GM21576 (cell line): ENCODE measurements around the gene SLAMF9.

Source experiments
- ATAC-seq: cut with Tn5 transposase; IDR thresholded peaks from one replicate; pipeline ENCODE4 v1.9.1; 2021; ENCODE audit warnings: mild to moderate bottlenecking, moderate library complexity; ENCODE audit not compliant: unreplicated experiment

Gene SLAMF9

GRCh38 chr1:159934136-159935039 is 19.6 kb downstream of the SLAMF9 start:
- ATAC-seq, result no peak

GRCh38 chr1:159933347-159933746 is 20.7 kb downstream of the SLAMF9 start:
- ATAC-seq, result no peak

GRCh38 chr1:159932296-159933285 is 21.4 kb downstream of the SLAMF9 start:
- ATAC-seq, result no peak

GRCh38 chr1:159931795-159932173 is 22.3 kb downstream of the SLAMF9 start:
- no peak for ATAC-seq

- no peak for ATAC-seq
Measured at GRCh38 chr1:159931101-159931794, 22.8 kb downstream of the SLAMF9 start.

- ATAC-seq, result no peak
Measured at GRCh38 chr1:159930634-159931033, 23.4 kb downstream of the SLAMF9 start.

GRCh38 chr1:159930216-159930615 is 23.8 kb downstream of the SLAMF9 start:
- no peak for ATAC-seq

GRCh38 chr1:159929155-159930051 is 24.6 kb downstream of the SLAMF9 start:
- ATAC-seq, result no peak

GRCh38 chr1:159928491-159929050 is 25.5 kb downstream of the SLAMF9 start:
- ATAC-seq, result no peak

GRCh38 chr1:159927849-159928431 is 26.1 kb downstream of the SLAMF9 start:
- no peak for ATAC-seq

GRCh38 chr1:159927211-159927848 is 26.7 kb downstream of the SLAMF9 start:
- no peak for ATAC-seq

- ATAC-seq, result peak; percentile 1
Measured at GRCh38 chr1:159925719-159926078, 28.3 kb downstream of the SLAMF9 start.

GRCh38 chr1:159924791-159925718 is 29.0 kb downstream of the SLAMF9 start, which contains the start of gene TAGLN2:
TSS of gene TAGLN2 (minus strand) at chr1:159925507. CDS start at chr1:159920509, 4,998 bp downstream.
- ATAC-seq, result peak; percentile 52

GRCh38 chr1:159924025-159924790 is 29.8 kb downstream of the SLAMF9 start:
- no peak for ATAC-seq

GRCh38 chr1:159923203-159924024 is 30.6 kb downstream of the SLAMF9 start:
- peak; percentile 34 for ATAC-seq
